CD4-positive, alpha-beta memory T cell (primary cell): Measurements from ENCODE around the gene HSF5. TPM values are rescaled to one million over a fixed set of nuclear protein-coding genes. Genes with fewer than 3 reads are reported as not detected.

Experiments used
- polyA plus RNA-seq, 2 donors: library from polyadenylated mRNA; unstranded; fragments of 300-500 nt; fragmentation: Illumina TruSeq; gene quantifications; one replicate each; pipeline ENCODE4 v1.2.3, GENCODE V29; 2021
- total RNA-seq, 2 experiments: library from RNA; stranded (reverse); gene quantifications; one replicate each; pipeline ENCODE4 v1.2.3, GENCODE V29; 2021

The HSF5 gene
- total and polyA plus RNA-seq, 4 experiments from 2014 or later, result 0.84 to 2.4 (median 1.7) TPM

Other genes with a start within 250 kb of the HSF5 start
- not detected for gene LPO, start 249.8 kb downstream of the HSF5 start, total RNA-seq
- gene LPO, start 249.8 kb downstream of the HSF5 start, polyA plus RNA-seq, result not detected
- gene MPO, start 207.5 kb downstream of the HSF5 start, total RNA-seq, result not detected
- not detected for gene MPO, start 207.5 kb downstream of the HSF5 start, polyA plus RNA-seq
- 10 to 100 TPM; 15.8 to 19.1 TPM for gene TSPOAP1, start 159.6 kb downstream of the HSF5 start, total RNA-seq
- under 1 TPM in 1 of 2 donors, not detected in 1; 0.80 TPM for gene TSPOAP1, start 159.6 kb downstream of the HSF5 start, polyA plus RNA-seq
- gene SUPT4H1, start 136.2 kb downstream of the HSF5 start, total RNA-seq, result 10 to 100 TPM; 61.4 to 75.2 TPM
- gene SUPT4H1, start 136.2 kb downstream of the HSF5 start, polyA plus RNA-seq, result 100 to 1,000 TPM in 1 of 2 donors, 10 to 100 TPM in 1; 94.4 to 120 TPM
- 1 to 10 TPM; 1.2 to 1.6 TPM for gene RNF43, start 70.9 kb downstream of the HSF5 start, total RNA-seq
- gene RNF43, start 70.9 kb downstream of the HSF5 start, polyA plus RNA-seq, result 1 to 10 TPM in 1 of 2 donors, not detected in 1; 2.3 TPM
- 10 to 100 TPM; 60.4 to 65.7 TPM for gene MTMR4, start 26.2 kb upstream of the HSF5 start, total RNA-seq
- 10 to 100 TPM; 17.5 to 23.5 TPM for gene MTMR4, start 26.2 kb upstream of the HSF5 start, polyA plus RNA-seq
- gene TEX14, start 203.6 kb upstream of the HSF5 start, total RNA-seq, result 1 to 10 TPM; 1.3 to 1.6 TPM
- gene TEX14, start 203.6 kb upstream of the HSF5 start, polyA plus RNA-seq, result not detected
- 10 to 100 TPM; 25.8 to 28.2 TPM for gene RAD51C, start 204.2 kb upstream of the HSF5 start, total RNA-seq
- gene RAD51C, start 204.2 kb upstream of the HSF5 start, polyA plus RNA-seq, result 10 to 100 TPM; 45.5 to 74.2 TPM